CD4-positive, alpha-beta memory T cell (primary cell): ENCODE results near the gene MRTO4. TPM values are rescaled to one million over a fixed set of nuclear protein-coding genes. Genes with fewer than 3 reads are reported as not detected.
"Not testable (repeated sequence)": the region's sequence is repeated elsewhere in the genome, so short reads cannot be mapped to it uniquely, and the experiment has no call there.

Experiments
- CTCF ChIA-PET: fragments of 350-600 bp; sonication (Branson Sonifier 250); formaldehyde crosslinking; loops from one replicate; lab custom pipeline; 2021; ENCODE audit warnings: inconsistent platforms; ENCODE audit not compliant: partially characterized antibody; lab: Charles Lee
- POLR2A ChIA-PET: fragments of 350-600 bp; sonication (Branson Sonifier 250); formaldehyde crosslinking; loops from one replicate; lab custom pipeline; 2021; ENCODE audit not compliant: partially characterized antibody; lab: Charles Lee
- DNase-seq, 5 donors: peaks; one replicate each; pipeline versions ENCODE4 v3.0.0 to v3.0.0-alpha.2; 2020 to 2022; ENCODE audit warnings: mixed read lengths in 1 of 5
- H3K27ac ChIP-seq: one replicate; pipeline ENCODE4 v1.7.0; 2013; ENCODE audit warnings: low read depth, low read length
- H3K27me3 ChIP-seq: 2 replicates; pipeline ENCODE4 v1.7.0; 2013; ENCODE audit warnings: mild to moderate bottlenecking, low read length, moderate library complexity; ENCODE audit not compliant: insufficient read depth
- H3K36me3 ChIP-seq: 2 replicates; pipeline ENCODE4 v1.7.0; 2013; ENCODE audit warnings: mild to moderate bottlenecking, low read length, moderate library complexity; ENCODE audit not compliant: insufficient read depth
- H3K4me1 ChIP-seq: 2 replicates; pipeline ENCODE4 v1.7.0; 2013; ENCODE audit warnings: mild to moderate bottlenecking, low read length, moderate library complexity; ENCODE audit not compliant: insufficient read depth
- H3K4me3 ChIP-seq, 2 donors: one replicate each; pipeline ENCODE4 v1.7.0; 2013; ENCODE audit warnings: low read length in 2 of 2, mild to moderate bottlenecking in 1 of 2
- H3K9me3 ChIP-seq, 2 donors: one replicate each; pipeline ENCODE4 v1.7.0; 2013; ENCODE audit warnings: low read length in 2 of 2, control low read depth in 1 of 2; ENCODE audit not compliant: control insufficient read depth in 1 of 2
- H3K27ac Mint-ChIP-seq, 7 donors: one replicate each; pipeline ENCODE4 v1.8.0; 2020 to 2021; ENCODE audit warnings: mixed read lengths in 7 of 7, mild to moderate bottlenecking in 6 of 7, inconsistent platforms in 3 of 7, moderate library complexity in 3 of 7
- H3K27me3 Mint-ChIP-seq, 2 donors: one replicate each; pipeline ENCODE4 v1.8.0; 2020 to 2021; ENCODE audit warnings: mixed read lengths in 2 of 2
- H3K36me3 Mint-ChIP-seq, 2 donors: one replicate each; pipeline ENCODE4 v1.8.0; 2020 to 2021; ENCODE audit warnings: mixed read lengths in 2 of 2, inconsistent platforms in 1 of 2, mild to moderate bottlenecking in 1 of 2
- H3K4me1 Mint-ChIP-seq, 4 donors: one replicate each; pipeline ENCODE4 v1.8.0; 2020 to 2021; ENCODE audit warnings: mixed read lengths in 4 of 4, mild to moderate bottlenecking in 1 of 4
- H3K4me3 Mint-ChIP-seq, 8 donors: one replicate each; pipeline ENCODE4 v1.8.0; 2020 to 2021; ENCODE audit warnings: mixed read lengths in 8 of 8, mild to moderate bottlenecking in 7 of 8, moderate library complexity in 6 of 8, inconsistent platforms in 3 of 8
- H3K9me3 Mint-ChIP-seq, 8 donors: one replicate each; pipeline ENCODE4 v1.8.0; 2020 to 2021; ENCODE audit warnings: mixed read lengths in 8 of 8, mild to moderate bottlenecking in 5 of 8, inconsistent platforms in 3 of 8, moderate library complexity in 1 of 8
- intact Hi-C: fragments of 100-400 bp; cut with micrococcal nuclease; formaldehyde crosslinking; loops from one replicate; pipeline ENCODE4 v1.15.1; 2023
- polyA plus RNA-seq, 2 donors: library from polyadenylated mRNA; unstranded; fragments of 300-500 nt; fragmentation: Illumina TruSeq; gene quantifications; one replicate each; pipeline ENCODE4 v1.2.3, GENCODE V29; 2021
- total RNA-seq, 2 experiments: library from RNA; stranded (reverse); gene quantifications; one replicate each; pipeline ENCODE4 v1.2.3, GENCODE V29; 2021

MRTO4 gene
- total and polyA plus RNA-seq, 4 experiments from 2014 or later, result 14.1 to 23.7 (median 17.8) TPM

GRCh38 chr1:19212167-19212566 lies 39.4 kb upstream of the MRTO4 start:
- Histone ChIP-seq H3K36me3 (no peaks in the 10 kb centered on the region), H3K9me3 (no peaks in the 10 kb centered on the region), H3K27me3 (no peaks in the 10 kb centered on the region), H3K4me1 (peaks cover 55% of the 10 kb centered on the region), H3K27ac (no peak overlapping the region), H3K4me3 (no peak overlapping the region)
- Mint-ChIP-seq H3K9me3 (peaks cover 0 to 4% (median 0%) of the 10 kb centered on the region in 8 donors), H3K36me3 (peaks cover 0 to 34% of the 10 kb centered on the region in 2 donors), H3K4me3 (peak overlapping the region in 3 of 8 donors; percentile 4 to 47 (median 24)), H3K27ac (peak overlapping the region; percentile 39 to 99 (median 63)), H3K27me3 (no peaks in the 10 kb centered on the region), H3K4me1 (peaks cover 36 to 76% (median 52%) of the 10 kb centered on the region in 4 donors)
- intact Hi-C loops, result loop anchor here (5.0 kb wide), 1 partner anchor 255 kb away; the partner anchor contains the start of gene IFFO2
- DNase-seq, result no peak
- ChIA-PET POLR2A (interaction anchor here (0.6 kb wide), 1 partner anchor 18 kb away, joined by 3 read pairs; no protein-coding TSS in a partner anchor), CTCF (no interaction called here)

GRCh38 chr1:19213580-19213979 lies 38.0 kb upstream of the MRTO4 start:
- ChIA-PET POLR2A (no interaction called here), CTCF (no interaction called here)
- Histone ChIP-seq H3K27me3 (no peaks in the 10 kb centered on the region), H3K4me1 (peaks cover 41% of the 10 kb centered on the region), H3K27ac (no peak overlapping the region), H3K9me3 (no peaks in the 10 kb centered on the region), H3K4me3 (no peak overlapping the region), H3K36me3 (peaks cover 3% of the 10 kb centered on the region)
- Mint-ChIP-seq H3K27ac (peak overlapping the region in 3 of 7 donors; percentile 41 to 52 (median 48)), H3K4me1 (peaks cover 30 to 64% (median 43%) of the 10 kb centered on the region in 4 donors), H3K27me3 (no peaks in the 10 kb centered on the region), H3K36me3 (peaks cover 3 to 43% of the 10 kb centered on the region in 2 donors), H3K4me3 (no peak overlapping the region), H3K9me3 (peaks cover 0 to 4% (median 0%) of the 10 kb centered on the region in 8 donors)
- DNase-seq, result no peak
- intact Hi-C loops, result loop anchor here (5.0 kb wide), 1 partner anchor 256 kb away; the partner anchor contains the start of gene IFFO2

DNA sequence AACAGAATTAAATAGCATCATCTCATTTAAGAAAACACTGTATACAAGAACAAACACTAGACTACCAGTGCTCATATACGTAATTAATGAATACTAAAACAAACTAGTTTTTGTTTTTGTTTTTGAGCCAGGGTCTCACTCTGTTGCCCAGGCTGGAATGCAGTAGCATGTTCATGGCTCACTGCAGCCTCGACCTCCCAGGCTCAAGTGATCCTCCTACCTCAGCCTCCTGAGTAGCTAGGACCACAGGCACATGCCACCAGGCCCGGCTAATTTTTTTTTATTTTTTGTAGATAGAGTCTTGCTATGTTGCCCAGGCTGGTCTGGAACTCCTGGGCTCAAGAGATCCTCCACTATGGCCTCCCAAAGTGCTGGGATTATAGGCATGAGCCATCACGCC lies 35.0 kb upstream of the MRTO4 start:
- CTCF ChIA-PET, intact Hi-C loops: not testable (repeated sequence)

DNA sequence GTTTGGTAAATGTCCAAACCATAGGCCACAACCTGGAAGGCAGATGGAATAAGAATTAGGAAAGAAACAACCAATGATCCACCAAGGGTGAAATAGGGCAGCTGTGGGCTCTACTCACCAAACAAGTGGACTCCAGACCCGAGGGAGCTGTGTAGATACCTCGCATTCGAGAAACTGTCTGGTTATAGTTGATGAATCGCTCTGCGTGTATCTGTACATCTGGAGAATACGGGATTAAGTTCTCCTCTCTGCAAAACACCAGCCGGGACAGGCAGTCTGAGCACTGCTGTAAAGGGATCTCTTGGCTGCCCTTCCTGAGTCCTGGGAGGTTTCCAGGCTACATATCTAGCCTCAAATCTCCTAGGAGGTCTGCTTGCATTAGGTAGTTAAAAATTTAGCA lies 32.2 kb upstream of the MRTO4 start:
- H3K36me3 Mint-ChIP-seq, result peaks cover 40 to 68% of the 10 kb centered on the region in 2 donors
- H3K27me3 Mint-ChIP-seq, result no peaks in the 10 kb centered on the region
- H3K27ac Mint-ChIP-seq, result peak overlapping the region in 2 of 7 donors; percentile 5 to 85
- ChIA-PET POLR2A (interaction anchor here (0.6 to 1.0 kb wide), 2 partner anchors 10 to 21 kb away, joined by 4 read pairs; partner anchors contain the start of gene UBR4), CTCF (no interaction called here)
- DNase-seq, result no peak
- H3K9me3 Mint-ChIP-seq, result peaks cover 0 to 2% (median 0%) of the 10 kb centered on the region in 8 donors
- Histone ChIP-seq H3K4me3 (no peak overlapping the region), H3K27ac (no peak overlapping the region), H3K36me3 (peaks cover 54% of the 10 kb centered on the region), H3K9me3 (no peaks in the 10 kb centered on the region), H3K27me3 (no peaks in the 10 kb centered on the region), H3K4me1 (peaks cover 4% of the 10 kb centered on the region)
- no peak overlapping the region for H3K4me3 Mint-ChIP-seq
- intact Hi-C loops, result no loop called here
- peaks cover 4 to 12% (median 8%) of the 10 kb centered on the region in 4 donors for H3K4me1 Mint-ChIP-seq

More for the DNA sequence above, 35.0 kb upstream of the MRTO4 start:
- H3K27ac ChIP-seq, DNase-seq, H3K27me3 ChIP-seq, H3K4me3 ChIP-seq, H3K9me3 Mint-ChIP-seq, H3K4me3 Mint-ChIP-seq, POLR2A ChIA-PET, H3K27me3 Mint-ChIP-seq, H3K9me3 ChIP-seq: not testable (repeated sequence)
- Mint-ChIP-seq H3K4me1 (peaks cover 13 to 39% (median 24%) of the 10 kb centered on the region in 4 donors), H3K27ac (peak overlapping the region in 2 of 7 donors; percentile 17 to 47), H3K36me3 (peaks cover 20 to 53% of the 10 kb centered on the region in 2 donors)
- Histone ChIP-seq H3K36me3 (peaks cover 30% of the 10 kb centered on the region), H3K4me1 (peaks cover 21% of the 10 kb centered on the region)

GRCh38 chr1:19220080-19220846 lies 31.3 kb upstream of the MRTO4 start:
- ChIA-PET POLR2A (interaction anchor here (1.0 kb wide), 1 partner anchor 10 kb away, joined by 4 read pairs; the partner anchor contains the start of gene UBR4), CTCF (no interaction called here)
- H3K36me3 ChIP-seq, result peaks cover 59% of the 10 kb centered on the region
- no peak overlapping the region for H3K4me3 ChIP-seq
- intact Hi-C loops, result no loop called here
- H3K9me3 ChIP-seq, result no peaks in the 10 kb centered on the region
- no peak for DNase-seq
- Mint-ChIP-seq H3K27me3 (no peaks in the 10 kb centered on the region), H3K4me3 (no peak overlapping the region), H3K36me3 (peaks cover 45 to 74% of the 10 kb centered on the region in 2 donors), H3K9me3 (peaks cover 0 to 4% (median 0%) of the 10 kb centered on the region in 8 donors), H3K4me1 (peaks cover 4 to 11% (median 6%) of the 10 kb centered on the region in 4 donors), H3K27ac (peak overlapping the region in 5 of 7 donors; percentile 59 to 76 (median 65))
- H3K27me3 ChIP-seq, result no peaks in the 10 kb centered on the region
- peaks cover under 1% of the 10 kb centered on the region for H3K4me1 ChIP-seq
- no peak overlapping the region for H3K27ac ChIP-seq

- Histone ChIP-seq H3K9me3 (no peaks in the 10 kb centered on the region), H3K4me1 (no peaks in the 10 kb centered on the region), H3K4me3 (no peak overlapping the region), H3K27me3 (no peaks in the 10 kb centered on the region), H3K27ac (no peak overlapping the region), H3K36me3 (peaks cover 64% of the 10 kb centered on the region)
- intact Hi-C loops, result no loop called here
- CTCF ChIA-PET, result interaction anchor here (0.7 kb wide), 1 partner anchor 495 kb away, joined by 3 read pairs; no protein-coding TSS in a partner anchor
- no peaks in the 10 kb centered on the region for H3K27me3 Mint-ChIP-seq
- H3K4me3 Mint-ChIP-seq, result no peak overlapping the region
- H3K27ac Mint-ChIP-seq, result peak overlapping the region in 1 of 7 donors; percentile 43
- no peak for DNase-seq
- H3K36me3 Mint-ChIP-seq, result peaks cover 48 to 79% of the 10 kb centered on the region in 2 donors
- peaks cover 4 to 9% (median 4%) of the 10 kb centered on the region in 4 donors for H3K4me1 Mint-ChIP-seq
- POLR2A ChIA-PET, result interaction anchor here (0.7 kb wide), 1 partner anchor 8 kb away, joined by 3 read pairs; no protein-coding TSS in a partner anchor
- peaks cover 0 to 4% (median 0%) of the 10 kb centered on the region in 8 donors for H3K9me3 Mint-ChIP-seq
These were observed 30.6 kb upstream of the MRTO4 start for GRCh38 chr1:19220991-19221390.

DNA sequence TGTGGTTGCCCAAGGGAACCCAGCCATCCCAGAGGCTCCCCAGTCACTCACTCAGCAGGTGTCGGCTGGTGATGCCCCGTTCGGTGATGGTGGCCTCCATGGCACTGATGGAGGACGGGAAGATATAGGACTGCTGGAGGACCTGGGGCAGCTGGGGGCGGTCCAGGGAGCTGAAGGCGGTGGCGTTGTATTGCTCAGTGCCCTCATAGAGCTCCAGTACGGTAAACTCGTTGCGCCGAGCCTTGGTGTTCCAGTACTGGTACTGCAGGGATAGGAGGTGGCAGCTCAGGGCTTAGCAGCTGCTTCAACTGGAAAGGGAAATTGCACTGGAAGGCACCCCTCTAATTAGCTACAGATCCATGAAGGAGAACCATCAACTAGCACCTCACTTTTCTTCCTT lies 29.0 kb upstream of the MRTO4 start:
- intact Hi-C loops, result no loop called here
- Histone ChIP-seq H3K36me3 (peaks cover 75% of the 10 kb centered on the region), H3K27me3 (no peaks in the 10 kb centered on the region), H3K4me1 (no peaks in the 10 kb centered on the region), H3K9me3 (no peaks in the 10 kb centered on the region), H3K4me3 (no peak overlapping the region), H3K27ac (no peak overlapping the region)
- H3K27me3 Mint-ChIP-seq, result no peaks in the 10 kb centered on the region
- H3K4me1 Mint-ChIP-seq, result peaks cover 0 to 11% (median 4%) of the 10 kb centered on the region in 4 donors
- CTCF ChIA-PET, result interaction anchor here (0.6 to 1.4 kb wide), 2 partner anchors 11 to 428 kb away, joined by 3 to 7 read pairs; no protein-coding TSS in a partner anchor
- H3K27ac Mint-ChIP-seq, result peak overlapping the region in 2 of 7 donors; percentile 4 to 60
- peaks cover 55 to 84% of the 10 kb centered on the region in 2 donors for H3K36me3 Mint-ChIP-seq
- DNase-seq, result no peak
- H3K9me3 Mint-ChIP-seq, result peaks cover 0 to 1% (median 0%) of the 10 kb centered on the region in 8 donors
- H3K4me3 Mint-ChIP-seq, result no peak overlapping the region
- POLR2A ChIA-PET, result no interaction called here
